GM18861 (cell line): ENCODE data around the gene B3GNT7.
"Not testable (repeated sequence)": the region's sequence is repeated elsewhere in the genome, so short reads cannot be mapped to it uniquely, and the experiment has no call there.

Experiments used
- ATAC-seq: cut with Tn5 transposase; IDR thresholded peaks from one replicate; pipeline ENCODE4 v1.9.1; 2021; ENCODE audit not compliant: unreplicated experiment

The B3GNT7 gene

GRCh38 chr2:231423176-231423575 is 27.7 kb downstream of the B3GNT7 start:
- ATAC-seq: no peak

- ATAC-seq: no peak
Observed at GRCh38 chr2:231425291-231425810, 29.8 kb downstream of the B3GNT7 start.

GRCh38 chr2:231425811-231426703 is 30.5 kb downstream of the B3GNT7 start:
- no peak for ATAC-seq

GRCh38 chr2:231427116-231427515 is 31.6 kb downstream of the B3GNT7 start:
- no peak for ATAC-seq

GRCh38 chr2:231429152-231429551 is 33.6 kb downstream of the B3GNT7 start:
- ATAC-seq: no peak

- no peak for ATAC-seq
Observed at GRCh38 chr2:231429901-231430300, 34.4 kb downstream of the B3GNT7 start.

GRCh38 chr2:231430437-231430836 is 34.9 kb downstream of the B3GNT7 start:
- ATAC-seq: not testable (repeated sequence)

- no peak for ATAC-seq
Observed at GRCh38 chr2:231431606-231432005, 36.1 kb downstream of the B3GNT7 start.

- no peak for ATAC-seq
Observed at GRCh38 chr2:231433990-231434389, 38.5 kb downstream of the B3GNT7 start.

- ATAC-seq: no peak
Observed at GRCh38 chr2:231436957-231437356, 41.4 kb downstream of the B3GNT7 start.

GRCh38 chr2:231449503-231450054 is 54.1 kb downstream of the B3GNT7 start:
- no peak for ATAC-seq

- ATAC-seq: no peak
Observed at GRCh38 chr2:231450548-231450989, 55.1 kb downstream of the B3GNT7 start.
